Sigmoid colon (tissue), 7 donors: ENCODE measurements around the gene DNTTIP2. TPM values are rescaled to one million over a fixed set of nuclear protein-coding genes. Genes with fewer than 3 reads are reported as not detected.
"Not testable (repeated sequence)": the region's sequence is repeated elsewhere in the genome, so short reads cannot be mapped to it uniquely, and the experiment has no call there.

Experiments
- DNase-seq: peaks from one replicate; pipeline ENCODE4 v3.0.0-alpha.2; 2019
- H3K27ac ChIP-seq, 4 donors: fragments of 200-600 bp; sonication (generic); one replicate each; pipeline ENCODE4 v1.5.1; 2016 to 2019; ENCODE audit warnings: mild to moderate bottlenecking in 1 of 4
- H3K27me3 ChIP-seq, 3 donors: fragments of 200-600 bp; sonication (generic); one replicate each; pipeline ENCODE4 v1.5.1; 2019; ENCODE audit warnings: mild to moderate bottlenecking in 1 of 3
- H3K36me3 ChIP-seq, 4 donors: fragments of 200-600 bp; sonication (generic); one replicate each; pipeline ENCODE4 v1.5.1; 2016 to 2019
- H3K4me1 ChIP-seq, 4 donors: fragments of 200-600 bp; sonication (generic); one replicate each; pipeline ENCODE4 v1.5.1; 2017 to 2019
- H3K4me3 ChIP-seq, 4 donors: fragments of 200-600 bp; sonication (generic); one replicate each; pipeline ENCODE4 v1.5.1; 2017 to 2019; ENCODE audit warnings: mild to moderate bottlenecking in 2 of 4, moderate library complexity in 1 of 4
- H3K9me3 ChIP-seq, 4 donors: fragments of 200-600 bp in 3 of 4; sonication (generic) in 3 of 4; one replicate each; pipeline versions ENCODE4 v1.5.1 to v1.6.1; 2013 to 2019
- EP300 ChIP-seq, 4 donors: sonication (generic); formaldehyde crosslinking; IDR thresholded peaks; one replicate each; pipeline ENCODE4 v1.6.1; 2017; ENCODE audit warnings: antibody characterized with exemption in 4 of 4
- POLR2A ChIP-seq, 2 donors: fragments of 450-650 bp; IDR thresholded peaks; one replicate each; pipeline ENCODE4 v1.6.1; 2016; ENCODE audit warnings: antibody characterized with exemption in 2 of 2, mild to moderate bottlenecking in 2 of 2, moderate library complexity in 2 of 2
- POLR2AphosphoS5 ChIP-seq, 4 donors: sonication (generic); formaldehyde crosslinking; IDR thresholded peaks; one replicate each; pipeline ENCODE4 v1.6.1; 2017; ENCODE audit warnings: antibody characterized with exemption in 4 of 4
- WGBS, 2 donors: extraction: QIAGEN DNeasy Blood & Tissue Kit; methylation state at CpG; one replicate each; pipeline ENCODE4 v1.1.7; 2013; 5-methylcytosine and 5-hydroxymethylcytosine counted together
- intact Hi-C: fragments of 100-400 bp; cut with DNase I; formaldehyde crosslinking; loops from one replicate; pipeline ENCODE4 v1.15.1; 2023
- polyA plus RNA-seq, 3 donors: library from polyadenylated mRNA; stranded (reverse); fragments of 200-250 nt; gene quantifications; one replicate each; pipeline ENCODE4 v1.2.3, GENCODE V29; 2013
- total RNA-seq, 4 donors: library from RNA; depleted of rRNA; stranded (reverse); fragments of >200 nt; gene quantifications; one replicate each; pipeline ENCODE4 v1.1.0, GENCODE V29; 2016
- TF ChIP-seq, protein P1 (sequence below), 4 experiments: fragments of 450-650 bp in 3 of 4; fragments of 200-600 bp in 1 of 4; IDR thresholded peaks; one replicate each; pipeline ENCODE4 v1.5.1; 2016 to 2019; ENCODE audit warnings: antibody characterized with exemption in 4 of 4, mild to moderate bottlenecking in 3 of 4, moderate library complexity in 2 of 4
- donor health status: healthy with polysubstance abuse.
- donor health status: Bipolar disorder and iron deficiency.
- donor health status: healthy.

DNTTIP2 gene, protein sequence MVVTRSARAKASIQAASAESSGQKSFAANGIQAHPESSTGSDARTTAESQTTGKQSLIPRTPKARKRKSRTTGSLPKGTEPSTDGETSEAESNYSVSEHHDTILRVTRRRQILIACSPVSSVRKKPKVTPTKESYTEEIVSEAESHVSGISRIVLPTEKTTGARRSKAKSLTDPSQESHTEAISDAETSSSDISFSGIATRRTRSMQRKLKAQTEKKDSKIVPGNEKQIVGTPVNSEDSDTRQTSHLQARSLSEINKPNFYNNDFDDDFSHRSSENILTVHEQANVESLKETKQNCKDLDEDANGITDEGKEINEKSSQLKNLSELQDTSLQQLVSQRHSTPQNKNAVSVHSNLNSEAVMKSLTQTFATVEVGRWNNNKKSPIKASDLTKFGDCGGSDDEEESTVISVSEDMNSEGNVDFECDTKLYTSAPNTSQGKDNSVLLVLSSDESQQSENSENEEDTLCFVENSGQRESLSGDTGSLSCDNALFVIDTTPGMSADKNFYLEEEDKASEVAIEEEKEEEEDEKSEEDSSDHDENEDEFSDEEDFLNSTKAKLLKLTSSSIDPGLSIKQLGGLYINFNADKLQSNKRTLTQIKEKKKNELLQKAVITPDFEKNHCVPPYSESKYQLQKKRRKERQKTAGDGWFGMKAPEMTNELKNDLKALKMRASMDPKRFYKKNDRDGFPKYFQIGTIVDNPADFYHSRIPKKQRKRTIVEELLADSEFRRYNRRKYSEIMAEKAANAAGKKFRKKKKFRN
- total RNA-seq = 10 to 100 TPM; 24.6 to 48.9 (median 35.3) TPM
- polyA plus RNA-seq = 10 to 100 TPM; 22.2 to 29.5 (median 23.4) TPM

GRCh38 chr1:93878889-93879586 lies at the start of gene DNTTIP2:
Gene DNTTIP2, minus strand, starts transcription at chr1:93879206. Its CDS starts 58 bp downstream, at chr1:93879148.
- H3K36me3 ChIP-seq = peaks cover 1 to 36% (median 16%) of the 10 kb centered on the region in 4 donors
- peak; percentile 94 for DNase-seq
- peak within 1 kb of the TSS; percentile 79 to 99 (median 94) for H3K4me3 ChIP-seq
- peaks cover 0 to 26% (median 17%) of the 10 kb centered on the region in 4 donors for H3K4me1 ChIP-seq
- no peaks in the 10 kb centered on the region for H3K27me3 ChIP-seq
- peak within 1 kb of the TSS; percentile 89 to 97 (median 94) for H3K27ac ChIP-seq
- intact Hi-C loops = loop anchor here (1.0 kb wide), 1 partner anchor 30 kb away; the partner anchor contains the start of gene GCLM
- TF ChIP-seq POLR2AphosphoS5 (IDR thresholded peaks at IDR 0.05) (peak; percentile 93 to 97 (median 96)), POLR2A (IDR thresholded peaks at IDR 0.05) (peak; percentile 88 to 94), EP300 (IDR thresholded peaks at IDR 0.05) (peak in 1 of 4 donors; percentile 72)
- TF ChIP-seq, protein P1, sequence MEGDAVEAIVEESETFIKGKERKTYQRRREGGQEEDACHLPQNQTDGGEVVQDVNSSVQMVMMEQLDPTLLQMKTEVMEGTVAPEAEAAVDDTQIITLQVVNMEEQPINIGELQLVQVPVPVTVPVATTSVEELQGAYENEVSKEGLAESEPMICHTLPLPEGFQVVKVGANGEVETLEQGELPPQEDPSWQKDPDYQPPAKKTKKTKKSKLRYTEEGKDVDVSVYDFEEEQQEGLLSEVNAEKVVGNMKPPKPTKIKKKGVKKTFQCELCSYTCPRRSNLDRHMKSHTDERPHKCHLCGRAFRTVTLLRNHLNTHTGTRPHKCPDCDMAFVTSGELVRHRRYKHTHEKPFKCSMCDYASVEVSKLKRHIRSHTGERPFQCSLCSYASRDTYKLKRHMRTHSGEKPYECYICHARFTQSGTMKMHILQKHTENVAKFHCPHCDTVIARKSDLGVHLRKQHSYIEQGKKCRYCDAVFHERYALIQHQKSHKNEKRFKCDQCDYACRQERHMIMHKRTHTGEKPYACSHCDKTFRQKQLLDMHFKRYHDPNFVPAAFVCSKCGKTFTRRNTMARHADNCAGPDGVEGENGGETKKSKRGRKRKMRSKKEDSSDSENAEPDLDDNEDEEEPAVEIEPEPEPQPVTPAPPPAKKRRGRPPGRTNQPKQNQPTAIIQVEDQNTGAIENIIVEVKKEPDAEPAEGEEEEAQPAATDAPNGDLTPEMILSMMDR (IDR thresholded peaks at IDR 0.05) = no peak
- WGBS, 2 donors = 1% methylated on average over 50 of the region's 50 CpGs
- no peaks in the 10 kb centered on the region for H3K9me3 ChIP-seq

DNA sequence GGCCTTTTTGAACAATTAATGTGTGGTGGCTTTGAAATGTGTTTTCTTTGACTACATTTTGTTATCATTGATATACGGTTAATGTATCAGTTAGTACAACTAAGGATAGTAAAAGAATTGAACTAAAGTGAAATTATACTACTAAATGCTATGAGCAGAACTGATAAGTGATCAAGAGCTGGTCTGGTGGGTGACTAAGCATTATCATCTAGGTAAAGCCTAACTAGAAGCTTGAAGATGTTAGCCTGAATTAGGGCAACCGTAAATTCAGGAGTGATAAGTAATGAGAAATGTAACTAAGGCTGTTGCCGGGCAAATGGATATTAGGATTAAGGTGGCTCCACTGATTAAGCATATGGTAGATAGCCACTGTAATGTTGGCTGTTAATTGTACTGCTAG lies 46.2 kb upstream of the DNTTIP2 start:
- H3K36me3 ChIP-seq = no peaks in the 10 kb centered on the region
- no peaks in the 10 kb centered on the region for H3K9me3 ChIP-seq
- intact Hi-C loops = no loop called here
- H3K4me1 ChIP-seq = no peaks in the 10 kb centered on the region
- no peak overlapping the region for H3K27ac ChIP-seq
- 92 to 95% methylated on average over 3 of the region's 3 CpGs for WGBS, 2 donors
- DNase-seq = no peak
- TF ChIP-seq POLR2A (IDR thresholded peaks at IDR 0.05) (no peak), POLR2AphosphoS5 (IDR thresholded peaks at IDR 0.05) (no peak), EP300 (IDR thresholded peaks at IDR 0.05) (no peak)
- TF ChIP-seq, protein P1 (IDR thresholded peaks at IDR 0.05) = no peak
- H3K27me3 ChIP-seq = no peaks in the 10 kb centered on the region
- no peak overlapping the region for H3K4me3 ChIP-seq

GRCh38 chr1:93919780-93920179 lies 40.8 kb upstream of the DNTTIP2 start:
- H3K36me3 ChIP-seq = no peaks in the 10 kb centered on the region
- no peak overlapping the region for H3K4me3 ChIP-seq
- 76 to 79% methylated on average over 1 of the region's 1 CpG for WGBS, 2 donors

GRCh38 chr1:93917302-93917701 lies 38.3 kb upstream of the DNTTIP2 start:
- Histone ChIP-seq H3K27ac (no peak overlapping the region), H3K9me3 (no peaks in the 10 kb centered on the region), H3K4me3 (no peak overlapping the region), H3K27me3 (no peaks in the 10 kb centered on the region), H3K36me3 (no peaks in the 10 kb centered on the region), H3K4me1 (no peaks in the 10 kb centered on the region)
- WGBS, 2 donors = 93 to 97% methylated on average over 10 of the region's 10 CpGs
- no peak for TF ChIP-seq POLR2A (IDR thresholded peaks at IDR 0.05)
- no peak for TF ChIP-seq EP300 (IDR thresholded peaks at IDR 0.05)
- TF ChIP-seq POLR2AphosphoS5 (IDR thresholded peaks at IDR 0.05) = no peak
- TF ChIP-seq, protein P1 (IDR thresholded peaks at IDR 0.05) = no peak
- intact Hi-C loops = no loop called here
- no peak for DNase-seq

More at GRCh38 chr1:93919780-93920179, 40.8 kb upstream of the DNTTIP2 start:
- Histone ChIP-seq H3K9me3 (no peaks in the 10 kb centered on the region), H3K27me3 (no peaks in the 10 kb centered on the region), H3K4me1 (no peaks in the 10 kb centered on the region), H3K27ac (no peak overlapping the region)
- TF ChIP-seq EP300 (IDR thresholded peaks at IDR 0.05) (no peak), POLR2AphosphoS5 (IDR thresholded peaks at IDR 0.05) (no peak), POLR2A (IDR thresholded peaks at IDR 0.05) (no peak)
- TF ChIP-seq, protein P1 (IDR thresholded peaks at IDR 0.05) = no peak
- no peak for DNase-seq
- intact Hi-C loops = no loop called here

GRCh38 chr1:93910880-93911279 lies 31.9 kb upstream of the DNTTIP2 start:
- H3K27me3 ChIP-seq, H3K27ac ChIP-seq, DNase-seq, H3K4me3 ChIP-seq, H3K9me3 ChIP-seq, intact Hi-C loops, H3K36me3 ChIP-seq: not testable (repeated sequence)
- WGBS, 2 donors = 82 to 91% methylated on average over 3 of the region's 3 CpGs
- peaks cover 0 to 16% (median 16%) of the 10 kb centered on the region in 4 donors for H3K4me1 ChIP-seq
